Keratinocyte (primary cell): ENCODE data around the gene TNRC6A.

Experiments
- EZH2 ChIP-seq: IDR thresholded peaks from one replicate; pipeline ENCODE4 v1.6.1; 2012; ENCODE audit warnings: inconsistent platforms, mild to moderate bottlenecking, low read length, moderate library complexity
- TF ChIP-seq, protein P1 (sequence below), 3 experiments: IDR thresholded peaks in 1 of 3; conservative IDR thresholded peaks in 1 of 3; optimal IDR thresholded peaks in 1 of 3; 2 replicates in 2 of 3; 3 replicates in 1 of 3; pipeline versions ENCODE3 to v1.5.1; 2011; ENCODE audit warnings: low read length in 3 of 3, mild to moderate bottlenecking in 3 of 3, moderate library complexity in 2 of 3, control low read depth in 1 of 3, inconsistent platforms in 1 of 3; ENCODE audit not compliant: insufficient read depth in 2 of 3; ENCODE audit errors: extremely low read depth in 1 of 3

DNA sequence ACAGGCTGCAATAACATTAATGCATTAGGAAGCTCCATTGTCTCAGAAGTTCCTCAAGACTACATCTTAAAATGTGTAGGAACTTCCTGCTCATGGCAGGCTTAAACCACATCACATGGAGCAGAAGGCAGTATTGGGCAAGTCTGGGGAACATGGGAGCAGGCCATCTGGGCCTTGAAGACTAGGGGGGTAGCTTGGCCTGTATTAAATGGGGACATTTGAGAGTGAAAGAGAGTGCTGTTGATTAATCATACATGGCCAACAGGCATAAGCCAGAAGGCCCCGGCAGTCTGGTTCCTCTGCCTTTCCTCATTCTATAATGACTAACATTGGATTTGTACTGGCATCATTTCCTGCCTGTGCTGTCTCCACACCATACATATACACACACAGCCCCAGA is 91.1 kb downstream of the TNRC6A start:
- TF ChIP-seq, protein P1, sequence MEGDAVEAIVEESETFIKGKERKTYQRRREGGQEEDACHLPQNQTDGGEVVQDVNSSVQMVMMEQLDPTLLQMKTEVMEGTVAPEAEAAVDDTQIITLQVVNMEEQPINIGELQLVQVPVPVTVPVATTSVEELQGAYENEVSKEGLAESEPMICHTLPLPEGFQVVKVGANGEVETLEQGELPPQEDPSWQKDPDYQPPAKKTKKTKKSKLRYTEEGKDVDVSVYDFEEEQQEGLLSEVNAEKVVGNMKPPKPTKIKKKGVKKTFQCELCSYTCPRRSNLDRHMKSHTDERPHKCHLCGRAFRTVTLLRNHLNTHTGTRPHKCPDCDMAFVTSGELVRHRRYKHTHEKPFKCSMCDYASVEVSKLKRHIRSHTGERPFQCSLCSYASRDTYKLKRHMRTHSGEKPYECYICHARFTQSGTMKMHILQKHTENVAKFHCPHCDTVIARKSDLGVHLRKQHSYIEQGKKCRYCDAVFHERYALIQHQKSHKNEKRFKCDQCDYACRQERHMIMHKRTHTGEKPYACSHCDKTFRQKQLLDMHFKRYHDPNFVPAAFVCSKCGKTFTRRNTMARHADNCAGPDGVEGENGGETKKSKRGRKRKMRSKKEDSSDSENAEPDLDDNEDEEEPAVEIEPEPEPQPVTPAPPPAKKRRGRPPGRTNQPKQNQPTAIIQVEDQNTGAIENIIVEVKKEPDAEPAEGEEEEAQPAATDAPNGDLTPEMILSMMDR (optimal IDR thresholded peaks at IDR 0.05 in 1 of 3, IDR thresholded peaks at IDR 0.05 in 1 of 3, conservative IDR thresholded peaks at IDR 0.05 in 1 of 3; ENCODE audit: extremely low read depth in 1 of 3, insufficient read depth in 2 of 3, low read length in 3 of 3): no peak
- TF ChIP-seq EZH2: no peak
